Endothelial cell of umbilical vein (primary cell): ENCODE results near the gene MYH11.

Experiments used
- EZH2 ChIP-seq: IDR thresholded peaks from 2 replicates; pipeline ENCODE4 v1.6.1; 2012; ENCODE audit warnings: borderline replicate concordance, low read depth, mild to moderate bottlenecking, moderate library complexity, low read length, inconsistent platforms; ENCODE audit not compliant: severe bottlenecking
- FOS ChIP-seq: IDR thresholded peaks from 2 replicates; pipeline ENCODE4 v1.6.1; 2011; ENCODE audit warnings: mild to moderate bottlenecking, low read length, moderate library complexity, borderline replicate concordance; ENCODE audit not compliant: insufficient read depth
- GATA2 ChIP-seq: IDR thresholded peaks from 2 replicates; pipeline ENCODE4 v1.7.0; 2011; ENCODE audit warnings: low read depth, mild to moderate bottlenecking, moderate library complexity, mixed read lengths, low read length; ENCODE audit not compliant: insufficient read length, insufficient read depth
- JUN ChIP-seq: IDR thresholded peaks from 2 replicates; pipeline ENCODE4 v1.6.1; 2011; ENCODE audit warnings: borderline replicate concordance, low read depth; ENCODE audit not compliant: insufficient read length, insufficient read depth
- MAX ChIP-seq: IDR thresholded peaks from 2 replicates; pipeline ENCODE4 v1.6.1; 2011; ENCODE audit not compliant: insufficient read depth, insufficient read length
- POLR2A ChIP-seq: IDR thresholded peaks from 2 replicates; pipeline ENCODE4 v1.6.1; 2012; ENCODE audit warnings: low read depth, mild to moderate bottlenecking, control low read depth, low read length
- POLR2AphosphoS5 ChIP-seq: IDR thresholded peaks from 2 replicates; pipeline ENCODE4 v1.6.1; 2012; ENCODE audit warnings: low read depth, mild to moderate bottlenecking, control low read depth, low read length, moderate library complexity; ENCODE audit not compliant: insufficient read depth
- TF ChIP-seq, protein P1 (sequence below), 2 donors: IDR thresholded peaks; 1 replicate in 1 of 2; 2 replicates in 1 of 2; pipeline ENCODE4 v1.5.1; 2011; ENCODE audit warnings: low read length in 2 of 2, mild to moderate bottlenecking in 2 of 2, moderate library complexity in 2 of 2, control low read depth in 1 of 2, inconsistent platforms in 1 of 2, low read depth in 1 of 2; ENCODE audit not compliant: insufficient read depth in 1 of 2; ENCODE audit errors: extremely low read depth in 1 of 2

DNA sequence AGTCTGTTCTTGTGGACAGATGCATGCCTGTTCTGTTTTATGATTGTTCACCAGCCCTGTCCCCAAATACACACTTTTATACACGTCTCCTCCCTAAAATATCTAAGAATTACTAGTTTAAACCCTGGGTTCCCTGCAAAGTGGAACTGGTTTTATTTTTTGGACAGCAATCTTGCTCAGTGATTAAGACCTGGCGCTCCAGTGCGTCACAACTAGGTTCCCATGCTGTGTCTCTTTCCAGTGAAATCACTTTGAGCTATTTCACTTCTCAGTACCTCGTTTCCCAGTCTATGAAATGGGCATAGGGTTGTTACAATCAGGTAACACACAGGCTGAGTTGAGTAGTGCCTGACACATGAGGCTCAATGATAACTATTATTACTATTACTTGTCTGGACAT, 30.5 kb upstream of the MYH11 start:
- TF ChIP-seq, protein P1, sequence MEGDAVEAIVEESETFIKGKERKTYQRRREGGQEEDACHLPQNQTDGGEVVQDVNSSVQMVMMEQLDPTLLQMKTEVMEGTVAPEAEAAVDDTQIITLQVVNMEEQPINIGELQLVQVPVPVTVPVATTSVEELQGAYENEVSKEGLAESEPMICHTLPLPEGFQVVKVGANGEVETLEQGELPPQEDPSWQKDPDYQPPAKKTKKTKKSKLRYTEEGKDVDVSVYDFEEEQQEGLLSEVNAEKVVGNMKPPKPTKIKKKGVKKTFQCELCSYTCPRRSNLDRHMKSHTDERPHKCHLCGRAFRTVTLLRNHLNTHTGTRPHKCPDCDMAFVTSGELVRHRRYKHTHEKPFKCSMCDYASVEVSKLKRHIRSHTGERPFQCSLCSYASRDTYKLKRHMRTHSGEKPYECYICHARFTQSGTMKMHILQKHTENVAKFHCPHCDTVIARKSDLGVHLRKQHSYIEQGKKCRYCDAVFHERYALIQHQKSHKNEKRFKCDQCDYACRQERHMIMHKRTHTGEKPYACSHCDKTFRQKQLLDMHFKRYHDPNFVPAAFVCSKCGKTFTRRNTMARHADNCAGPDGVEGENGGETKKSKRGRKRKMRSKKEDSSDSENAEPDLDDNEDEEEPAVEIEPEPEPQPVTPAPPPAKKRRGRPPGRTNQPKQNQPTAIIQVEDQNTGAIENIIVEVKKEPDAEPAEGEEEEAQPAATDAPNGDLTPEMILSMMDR (IDR thresholded peaks at IDR 0.05; ENCODE audit: extremely low read depth in 1 of 2, insufficient read depth in 1 of 2, low read depth in 1 of 2, low read length in 2 of 2): no peak
- no peak for TF ChIP-seq EZH2
- no peak for TF ChIP-seq POLR2A
- no peak for TF ChIP-seq FOS
- TF ChIP-seq POLR2AphosphoS5: no peak
- no peak for TF ChIP-seq MAX
- TF ChIP-seq GATA2: no peak
- no peak for TF ChIP-seq JUN
